ENCODE measurements around the gene BICD2. TPM values are rescaled to one million over a fixed set of nuclear protein-coding genes. Genes with fewer than 3 reads are reported as not detected.

BICD2 gene
- total and polyA plus RNA-seq, 2 donors (not counting 1 experiment from before 2014, with no cell fraction given): 33.2 to 49.5 TPM

DNA sequence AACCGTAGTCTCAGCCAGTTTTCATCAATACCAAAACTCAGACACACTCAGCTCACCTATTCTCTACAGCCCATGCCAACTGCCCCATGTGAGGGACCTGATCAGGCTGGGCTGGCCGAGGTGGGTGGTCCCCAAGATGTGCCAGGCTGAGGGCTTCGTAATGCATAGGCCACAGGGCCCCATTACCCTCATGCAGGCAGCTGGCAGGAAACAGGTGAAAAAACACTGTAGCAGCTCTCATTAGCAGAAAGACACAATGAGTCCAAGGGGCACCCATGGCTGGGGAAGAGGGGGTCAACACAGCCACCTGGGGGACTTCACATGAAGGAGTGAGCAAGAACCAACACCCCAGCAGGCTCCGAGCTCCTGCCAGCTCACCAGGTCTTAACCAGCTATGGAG, 102.9 kb downstream of the BICD2 start:
- peaks cover 92% of the 10 kb centered on the region for H3K79me2 ChIP-seq (ENCODE audit: control insufficient read depth, insufficient read depth, low read length)
- intact Hi-C loops (cut with micrococcal nuclease): no loop called here
- WGBS (ENCODE audit: insufficient coverage): 93% methylated on average over 3 of the region's 4 CpGs
- CTCF ChIA-PET: no interaction called here
- H3K27me3 ChIP-seq (replicated peaks in 1 of 4; ENCODE audit: control extremely low read depth in 1 of 4, control insufficient read depth in 3 of 4, insufficient read depth in 4 of 4, low read length in 3 of 4): no peaks in the 10 kb centered on the region
- Mint-ChIP-seq H3K4me3 (no peak overlapping the region), H3K9me3 (ENCODE audit: insufficient read depth) (no peaks in the 10 kb centered on the region), H3K27me3 (no peaks in the 10 kb centered on the region), H3K4me1 (peaks cover 19% of the 10 kb centered on the region), H3K27ac (no peak overlapping the region)
- H3K27ac ChIP-seq (ENCODE audit: low read length in 2 of 2): no peak overlapping the region
- peaks cover 37% of the 10 kb centered on the region for H4K20me1 ChIP-seq (ENCODE audit: control insufficient read depth, insufficient read depth, low read length, poor library complexity, severe bottlenecking)
- H3K4me1 ChIP-seq (ENCODE audit: control insufficient read depth in 2 of 2, insufficient read depth in 2 of 2, low read length in 2 of 2): peaks cover 0 to 4% of the 10 kb centered on the region in 2 donors
- no peaks in the 10 kb centered on the region for H3K9me3 ChIP-seq (ENCODE audit: control extremely low read depth in 1 of 3, control insufficient read depth in 2 of 3, insufficient read depth in 1 of 3, low read length in 2 of 3)
- H2AFZ ChIP-seq (ENCODE audit: insufficient read depth, low read depth, low read length, poor library complexity, severe bottlenecking): no peak overlapping the region
- peaks cover 0 to 24% of the 10 kb centered on the region in 2 experiments for H3K36me3 ChIP-seq (replicated peaks in 1 of 2; ENCODE audit: control extremely low read depth in 1 of 2, control insufficient read depth in 1 of 2, extremely low read depth in 1 of 2, insufficient read depth in 2 of 2, low read length in 1 of 2)
- H3K4me2 ChIP-seq (replicated peaks; ENCODE audit: low read depth, low read length, poor library complexity, severe bottlenecking): no peak overlapping the region
- TF ChIP-seq, protein P1, sequence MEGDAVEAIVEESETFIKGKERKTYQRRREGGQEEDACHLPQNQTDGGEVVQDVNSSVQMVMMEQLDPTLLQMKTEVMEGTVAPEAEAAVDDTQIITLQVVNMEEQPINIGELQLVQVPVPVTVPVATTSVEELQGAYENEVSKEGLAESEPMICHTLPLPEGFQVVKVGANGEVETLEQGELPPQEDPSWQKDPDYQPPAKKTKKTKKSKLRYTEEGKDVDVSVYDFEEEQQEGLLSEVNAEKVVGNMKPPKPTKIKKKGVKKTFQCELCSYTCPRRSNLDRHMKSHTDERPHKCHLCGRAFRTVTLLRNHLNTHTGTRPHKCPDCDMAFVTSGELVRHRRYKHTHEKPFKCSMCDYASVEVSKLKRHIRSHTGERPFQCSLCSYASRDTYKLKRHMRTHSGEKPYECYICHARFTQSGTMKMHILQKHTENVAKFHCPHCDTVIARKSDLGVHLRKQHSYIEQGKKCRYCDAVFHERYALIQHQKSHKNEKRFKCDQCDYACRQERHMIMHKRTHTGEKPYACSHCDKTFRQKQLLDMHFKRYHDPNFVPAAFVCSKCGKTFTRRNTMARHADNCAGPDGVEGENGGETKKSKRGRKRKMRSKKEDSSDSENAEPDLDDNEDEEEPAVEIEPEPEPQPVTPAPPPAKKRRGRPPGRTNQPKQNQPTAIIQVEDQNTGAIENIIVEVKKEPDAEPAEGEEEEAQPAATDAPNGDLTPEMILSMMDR (IDR thresholded peaks at IDR 0.05): no peak
- TF ChIP-seq EZH2 (IDR thresholded peaks at IDR 0.05; ENCODE audit: borderline replicate concordance, insufficient read depth, low read depth, low read length, poor library complexity, severe bottlenecking): no peak
- no peak for ATAC-seq (ENCODE audit: low read depth)
- H3K9ac ChIP-seq (ENCODE audit: low read length): no peak overlapping the region
- H3K4me3 ChIP-seq (ENCODE audit: control extremely low read depth in 1 of 5, extremely low read depth in 1 of 5, insufficient read depth in 1 of 5, low read depth in 2 of 5, low read length in 4 of 5): no peak overlapping the region
- POLR2A ChIA-PET: no interaction called here
- DNase-seq: no peak

Other genes with a start within 250 kb of the BICD2 start
- gene ECM2, start 228.8 kb downstream of the BICD2 start, total RNA-seq: not detected in 2 replicates
- 0.09 TPM in 1 of 2 replicates, not detected in the other for gene ECM2, start 228.8 kb downstream of the BICD2 start, polyA plus RNA-seq
- 6.8 and 8.5 TPM in 2 replicates for gene IPPK, start 94.7 kb downstream of the BICD2 start, total RNA-seq
- 8.7 and 15.5 TPM in 2 replicates for gene IPPK, start 94.7 kb downstream of the BICD2 start, polyA plus RNA-seq
- gene ZNF484, start 113.2 kb upstream of the BICD2 start, total RNA-seq: 22.7 and 22.9 TPM in 2 replicates
- gene ZNF484, start 113.2 kb upstream of the BICD2 start, polyA plus RNA-seq: 2.2 and 2.7 TPM in 2 replicates
- 134 and 167 TPM in 2 replicates for gene FGD3, start 182.7 kb upstream of the BICD2 start, total RNA-seq
- 120 and 130 TPM in 2 replicates for gene FGD3, start 182.7 kb upstream of the BICD2 start, polyA plus RNA-seq